ENCODE results near the gene STAMBPL1. TPM values are rescaled to one million over a fixed set of nuclear protein-coding genes. Genes with fewer than 3 reads are reported as not detected.

STAMBPL1 gene
- total RNA-seq, 1 donor from 2014 or later: 1.6 TPM

- Mint-ChIP-seq H3K36me3 (ENCODE audit: low read depth) (no peaks in the 10 kb centered on the region), H3K4me3 (ENCODE audit: unreplicated experiment) (no peak overlapping the region), H3K9me3 (ENCODE audit: low read depth) (no peaks in the 10 kb centered on the region), H3K27me3 (ENCODE audit: low read depth) (peaks cover 4% of the 10 kb centered on the region), H3K4me1 (ENCODE audit: low read depth) (no peaks in the 10 kb centered on the region), H3K27ac (ENCODE audit: unreplicated experiment) (no peak overlapping the region)
- DNase-seq (ENCODE audit: low spot score): no peak
- no peak for TF ChIP-seq CTCF (IDR thresholded peaks at IDR 0.05)
Measured at GRCh38 chr10:88870089-88870488, 10.0 kb upstream of the STAMBPL1 start.

- no peak for TF ChIP-seq CTCF (IDR thresholded peaks at IDR 0.05)
- H3K9me3 Mint-ChIP-seq (ENCODE audit: low read depth): no peaks in the 10 kb centered on the region
- no peak overlapping the region for H3K4me3 Mint-ChIP-seq (ENCODE audit: unreplicated experiment)
- H3K27ac Mint-ChIP-seq (ENCODE audit: unreplicated experiment): no peak overlapping the region
- H3K36me3 Mint-ChIP-seq (ENCODE audit: low read depth): no peaks in the 10 kb centered on the region
- no peaks in the 10 kb centered on the region for H3K4me1 Mint-ChIP-seq (ENCODE audit: low read depth)
- no peak for DNase-seq (ENCODE audit: low spot score)
- peaks cover 10% of the 10 kb centered on the region for H3K27me3 Mint-ChIP-seq (ENCODE audit: low read depth)
Measured at GRCh38 chr10:88873757-88874156, 6.3 kb upstream of the STAMBPL1 start.

- Mint-ChIP-seq H3K36me3 (ENCODE audit: low read depth) (no peaks in the 10 kb centered on the region), H3K4me1 (ENCODE audit: low read depth) (no peaks in the 10 kb centered on the region), H3K9me3 (ENCODE audit: low read depth) (no peaks in the 10 kb centered on the region), H3K27ac (ENCODE audit: unreplicated experiment) (no peak overlapping the region), H3K4me3 (ENCODE audit: unreplicated experiment) (no peak overlapping the region), H3K27me3 (ENCODE audit: low read depth) (peaks cover 10% of the 10 kb centered on the region)
- no peak for TF ChIP-seq CTCF (IDR thresholded peaks at IDR 0.05)
- no peak for DNase-seq (ENCODE audit: low spot score)
Measured at GRCh38 chr10:88874281-88874680, 5.8 kb upstream of the STAMBPL1 start.

GRCh38 chr10:88875081-88875480 lies 5.0 kb upstream of the STAMBPL1 start:
- no peak overlapping the region for H3K4me3 Mint-ChIP-seq (ENCODE audit: unreplicated experiment)
- no peak overlapping the region for H3K27ac Mint-ChIP-seq (ENCODE audit: unreplicated experiment)
- H3K9me3 Mint-ChIP-seq (ENCODE audit: low read depth): no peaks in the 10 kb centered on the region
- no peaks in the 10 kb centered on the region for H3K36me3 Mint-ChIP-seq (ENCODE audit: low read depth)
- TF ChIP-seq CTCF (IDR thresholded peaks at IDR 0.05): no peak
- H3K27me3 Mint-ChIP-seq (ENCODE audit: low read depth): peaks cover 10% of the 10 kb centered on the region
- DNase-seq (ENCODE audit: low spot score): no peak
- peaks cover 5% of the 10 kb centered on the region for H3K4me1 Mint-ChIP-seq (ENCODE audit: low read depth)

GRCh38 chr10:88877298-88877697 lies 2.7 kb upstream of the STAMBPL1 start:
- no peak overlapping the region for H3K27ac Mint-ChIP-seq (ENCODE audit: unreplicated experiment)
- H3K4me3 Mint-ChIP-seq (ENCODE audit: unreplicated experiment): no peak overlapping the region
- no peak for DNase-seq (ENCODE audit: low spot score)
- H3K27me3 Mint-ChIP-seq (ENCODE audit: low read depth): peaks cover 7% of the 10 kb centered on the region
- H3K9me3 Mint-ChIP-seq (ENCODE audit: low read depth): no peaks in the 10 kb centered on the region
- peaks cover 20% of the 10 kb centered on the region for H3K4me1 Mint-ChIP-seq (ENCODE audit: low read depth)
- H3K36me3 Mint-ChIP-seq (ENCODE audit: low read depth): no peaks in the 10 kb centered on the region
- TF ChIP-seq CTCF (IDR thresholded peaks at IDR 0.05): no peak
